ENCODE measurements around the gene CNGA2.

CNGA2 gene

DNA sequence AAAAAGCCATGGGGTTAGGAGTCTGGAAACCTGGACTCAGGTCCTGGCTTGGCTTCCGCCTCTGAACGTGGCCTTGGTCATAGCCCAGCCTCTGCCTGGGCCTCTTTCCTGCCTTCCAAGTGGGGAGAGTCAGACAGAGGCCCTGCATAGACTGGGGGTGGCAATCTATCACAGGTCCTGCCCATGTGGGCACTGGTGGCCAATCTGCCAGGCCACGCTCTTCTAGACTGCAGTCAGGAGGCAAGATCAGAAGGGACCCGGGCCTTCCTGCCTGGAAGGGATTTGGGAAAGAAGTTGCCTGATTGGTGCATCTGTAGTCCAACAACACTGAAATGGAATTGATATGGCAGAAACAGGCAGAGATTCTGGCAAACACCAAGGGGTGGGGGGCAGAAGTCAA, 46.1 kb downstream of the CNGA2 start:
- Histone ChIP-seq H3K4me1 (ENCODE audit: insufficient read depth, low read length) (peaks cover 6% of the 10 kb centered on the region), H3K9ac (ENCODE audit: low read depth, low read length) (no peak overlapping the region), H3K9me3 (ENCODE audit: control insufficient read depth, insufficient read depth, low read length) (no peaks in the 10 kb centered on the region), H3K36me3 (ENCODE audit: insufficient read depth, low read length) (no peaks in the 10 kb centered on the region)

DNA sequence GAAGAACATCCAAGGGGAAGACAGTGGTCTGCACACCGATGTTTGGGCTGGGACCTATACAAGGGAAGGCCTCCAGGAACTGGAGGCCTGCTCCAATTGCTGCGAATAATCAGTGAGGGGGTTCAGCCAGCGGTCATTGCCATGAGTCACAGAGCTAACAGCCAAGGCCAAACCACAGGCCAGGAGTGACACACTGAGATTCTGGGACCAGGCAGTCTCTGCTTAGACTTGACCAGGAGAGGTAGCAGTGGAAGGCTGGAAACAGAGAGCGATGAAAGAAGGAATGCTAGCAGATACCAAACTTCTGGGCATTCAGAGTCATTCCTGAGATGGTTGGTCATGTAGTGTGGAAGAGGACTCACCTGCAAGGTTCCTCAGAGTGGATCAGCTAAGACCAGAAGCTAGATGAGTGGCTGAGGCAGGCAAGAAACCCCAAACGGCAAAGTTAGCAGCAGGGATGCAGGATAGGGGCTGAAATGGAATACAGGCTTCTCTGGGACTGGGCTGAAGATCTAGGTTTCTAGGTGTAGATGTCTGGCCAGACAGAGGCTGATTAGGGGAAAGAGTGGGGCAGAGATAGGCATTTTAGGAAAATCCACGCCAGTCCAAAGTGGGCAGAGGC, 54.7 kb downstream of the CNGA2 start:
- Histone ChIP-seq H3K9me3 (ENCODE audit: control insufficient read depth, insufficient read depth, low read length) (no peaks in the 10 kb centered on the region), H3K4me1 (ENCODE audit: insufficient read depth, low read length) (no peaks in the 10 kb centered on the region), H3K9ac (ENCODE audit: low read depth, low read length) (no peak overlapping the region), H3K36me3 (ENCODE audit: insufficient read depth, low read length) (no peaks in the 10 kb centered on the region)

- H3K9me3 ChIP-seq (ENCODE audit: control insufficient read depth, insufficient read depth, low read length) = no peaks in the 10 kb centered on the region
- no peak overlapping the region for H3K9ac ChIP-seq (ENCODE audit: low read depth, low read length)
- H3K36me3 ChIP-seq (ENCODE audit: insufficient read depth, low read length) = no peaks in the 10 kb centered on the region
- H3K4me1 ChIP-seq (ENCODE audit: insufficient read depth, low read length) = no peaks in the 10 kb centered on the region
Observed at GRCh38 chrX:151790481-151791160, 56.1 kb downstream of the CNGA2 start.

GRCh38 chrX:151791961-151792360, 57.4 kb downstream of the CNGA2 start:
- no peaks in the 10 kb centered on the region for H3K36me3 ChIP-seq (ENCODE audit: insufficient read depth, low read length)
- H3K9me3 ChIP-seq (ENCODE audit: control insufficient read depth, insufficient read depth, low read length) = no peaks in the 10 kb centered on the region
- no peaks in the 10 kb centered on the region for H3K4me1 ChIP-seq (ENCODE audit: insufficient read depth, low read length)

DNA sequence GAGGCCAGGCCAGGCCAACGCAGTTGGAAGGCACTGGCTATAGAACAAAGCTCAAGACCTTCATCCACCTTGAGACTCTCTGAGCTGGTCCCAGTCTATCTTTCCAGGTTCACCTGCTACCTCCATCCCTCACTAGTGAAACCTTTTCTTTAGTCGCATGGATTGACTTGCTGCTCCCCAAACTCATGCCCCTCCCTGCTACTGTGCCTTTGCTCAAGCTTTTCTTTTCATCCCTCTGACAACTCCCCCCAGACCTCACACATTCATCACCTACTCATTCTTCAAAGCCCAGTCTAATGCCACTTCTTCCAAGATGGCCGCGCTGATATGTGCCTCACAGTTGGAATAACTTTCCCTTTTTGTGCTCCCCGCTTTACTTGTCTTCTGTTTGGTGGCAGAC, 58.0 kb downstream of the CNGA2 start:
- Histone ChIP-seq H3K9ac (ENCODE audit: low read depth, low read length) (no peak overlapping the region), H3K9me3 (ENCODE audit: control insufficient read depth, insufficient read depth, low read length) (no peaks in the 10 kb centered on the region), H3K36me3 (ENCODE audit: insufficient read depth, low read length) (no peaks in the 10 kb centered on the region), H3K4me1 (ENCODE audit: insufficient read depth, low read length) (no peaks in the 10 kb centered on the region)

More at GRCh38 chrX:151791961-151792360, 57.4 kb downstream of the CNGA2 start:
- H3K9ac ChIP-seq (ENCODE audit: low read depth, low read length) = no peak overlapping the region

DNA sequence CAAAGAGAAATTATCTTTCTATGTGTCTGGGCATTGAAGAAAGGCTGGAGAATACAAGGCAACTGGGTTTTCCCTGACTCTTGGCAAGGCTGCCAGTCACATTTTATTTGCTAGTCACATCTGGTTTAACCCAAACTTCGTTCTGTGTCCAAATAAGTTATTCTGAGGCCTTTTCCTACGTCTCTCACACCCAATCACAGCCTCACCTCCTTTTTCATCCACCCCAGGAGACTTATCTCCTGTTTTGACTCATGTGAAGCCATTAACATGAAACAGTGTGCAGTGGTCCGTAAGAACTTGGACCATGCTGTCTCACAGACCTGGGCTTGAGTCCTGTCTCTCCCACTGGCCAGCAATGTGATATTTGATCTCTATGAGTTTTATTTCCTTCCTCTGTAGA, 59.3 kb downstream of the CNGA2 start:
- Histone ChIP-seq H3K36me3 (ENCODE audit: insufficient read depth, low read length) (no peaks in the 10 kb centered on the region), H3K9ac (ENCODE audit: low read depth, low read length) (no peak overlapping the region), H3K4me1 (ENCODE audit: insufficient read depth, low read length) (no peaks in the 10 kb centered on the region), H3K9me3 (ENCODE audit: control insufficient read depth, insufficient read depth, low read length) (no peaks in the 10 kb centered on the region)
